ENCODE data around the gene NKD2. TPM values are rescaled to one million over a fixed set of nuclear protein-coding genes. Genes with fewer than 3 reads are reported as not detected.
A peak's percentile ranks its signal among the peaks of the same experiment; 100 is the strongest.
"Not testable (repeated sequence)": the region's sequence is repeated elsewhere in the genome, so short reads cannot be mapped to it uniquely, and the experiment has no call there.

Gene NKD2
- total RNA-seq (2014; rRNA removed; shearing (Covaris generic)) = 5.8 and 7.5 TPM in 2 replicates

GRCh38 chr5:1008451-1009358, at the start of gene NKD2:
Gene NKD2, plus strand, starts transcription at chr5:1008802. Its CDS starts 256 bp downstream, at chr5:1009058.
- DNase-seq (ENCODE audit: low spot score) = peak; percentile 45

GRCh38 chr5:959581-960531, 48.7 kb upstream of the NKD2 start:
- peak; percentile 57 for DNase-seq (ENCODE audit: low spot score)

- peak; percentile 87 for DNase-seq (ENCODE audit: low spot score)
Observed at GRCh38 chr5:960551-960950, 48.1 kb upstream of the NKD2 start.

- DNase-seq (ENCODE audit: low spot score) = no peak
Observed at GRCh38 chr5:961002-961710, 47.4 kb upstream of the NKD2 start.

GRCh38 chr5:961711-962240, 46.8 kb upstream of the NKD2 start:
- no peak for DNase-seq (ENCODE audit: low spot score)

- DNase-seq (ENCODE audit: low spot score) = no peak
Observed at GRCh38 chr5:962386-962785, 46.2 kb upstream of the NKD2 start.

GRCh38 chr5:962801-963200, 45.8 kb upstream of the NKD2 start:
- no peak for DNase-seq (ENCODE audit: low spot score)

- no peak for DNase-seq (ENCODE audit: low spot score)
Observed at GRCh38 chr5:963310-963672, 45.3 kb upstream of the NKD2 start.

GRCh38 chr5:963673-964531, 44.7 kb upstream of the NKD2 start:
- DNase-seq (ENCODE audit: low spot score) = no peak

- no peak for DNase-seq (ENCODE audit: low spot score)
Observed at GRCh38 chr5:964821-965220, 43.8 kb upstream of the NKD2 start.

GRCh38 chr5:965604-966344, 42.8 kb upstream of the NKD2 start:
- DNase-seq (ENCODE audit: low spot score) = peak; percentile 46

GRCh38 chr5:966345-966710, 42.3 kb upstream of the NKD2 start:
- no peak for DNase-seq (ENCODE audit: low spot score)

GRCh38 chr5:966941-967340, 41.7 kb upstream of the NKD2 start:
- no peak for DNase-seq (ENCODE audit: low spot score)

- no peak for DNase-seq (ENCODE audit: low spot score)
Observed at GRCh38 chr5:968881-969280, 39.7 kb upstream of the NKD2 start.

- no peak for DNase-seq (ENCODE audit: low spot score)
Observed at GRCh38 chr5:969408-969839, 39.2 kb upstream of the NKD2 start.

- DNase-seq (ENCODE audit: low spot score) = not testable (repeated sequence)
Observed at GRCh38 chr5:972575-972974, 36.0 kb upstream of the NKD2 start.

GRCh38 chr5:976849-977751, 31.5 kb upstream of the NKD2 start:
- no peak for DNase-seq (ENCODE audit: low spot score)

GRCh38 chr5:978054-978453, 30.5 kb upstream of the NKD2 start:
- no peak for DNase-seq (ENCODE audit: low spot score)

- no peak for DNase-seq (ENCODE audit: low spot score)
Observed at GRCh38 chr5:978693-979092, 29.9 kb upstream of the NKD2 start.

All from HT-29 (cell line).